Heart left ventricle (tissue), 13 donors: ENCODE results near the gene RMND5B.

Experiments
- CTCF ChIP-seq, 12 donors: fragments of 200-600 bp; sonication (generic) in 4 of 12; IDR thresholded peaks; one replicate each; pipeline versions ENCODE4 v1.5.0 to v1.8.0; 2018 to 2022; ENCODE audit warnings: antibody characterized with exemption in 12 of 12, mild to moderate bottlenecking in 5 of 12
- POLR2A ChIP-seq, 2 donors: fragments of 450-650 bp; IDR thresholded peaks; one replicate each; pipeline ENCODE4 v1.6.1; 2017; ENCODE audit warnings: antibody characterized with exemption in 2 of 2, mild to moderate bottlenecking in 2 of 2, moderate library complexity in 2 of 2
- donor health status: ischemic (EF 13 %, LVEDD 7.1; RV severe dilation, severe dysfunction).
- donor health status: DM: no; HTN: yes; CAD: no.
- donor health status: DM: no; HTN: no; CAD: no.
- donor health status: ischemic (EF 25% LVEDD 6.9; RV normal size, moderate dysfunction).
- donor health status: ischemic (EF 25% LVEDD 5.7; RV mildly dilated, moderate dysfunction).
- donor health status: ischemic (EF 35%, LVEDD 5.7; RV mildly dilated, moderate dysfunction).
- donor health status: nonischemic (EF 11% LVEDD 7.7; RV severe dilation, severe dysfunction).
- donor health status: DM: yes; HTN: yes; CAD: no.
- donor health status: PGD.
- donor health status: ischemic (EF 29% LVEDD 5.4; RV normal size, mild dysfunction).
- donor health status: nonischemic (EF 23%, LVEDD 6.1; RV moderate dilation, normal function).

- TF ChIP-seq POLR2A (IDR thresholded peaks at IDR 0.05) (no peak), CTCF (IDR thresholded peaks at IDR 0.05) (no peak)
Observed at GRCh38 chr5:178174456-178174855, 43.6 kb downstream of the RMND5B start.
